Breast epithelium (tissue), 4 donors: Measurements from ENCODE around the gene TMEM123. TPM values are rescaled to one million over a fixed set of nuclear protein-coding genes. Genes with fewer than 3 reads are reported as not detected.
A peak's percentile ranks its signal among the peaks of the same experiment; 100 is the strongest.

ENCODE experiments used
- DNase-seq, 2 donors: peaks; one replicate each; pipeline ENCODE4 v3.0.0-alpha.2; 2019; ENCODE audit warnings: low spot score in 2 of 2
- H3K27ac ChIP-seq, 2 donors: fragments of 200-600 bp; sonication (generic) in 1 of 2; one replicate each; pipeline ENCODE4 v1.5.1; 2016 to 2019; ENCODE audit warnings: mild to moderate bottlenecking in 1 of 2
- H3K27me3 ChIP-seq, 2 donors: fragments of 200-600 bp; sonication (generic) in 1 of 2; one replicate each; pipeline versions ENCODE4 v1.5.1 to v1.6.0; 2017 to 2019; ENCODE audit warnings: control low read depth in 1 of 2, mild to moderate bottlenecking in 1 of 2
- H3K36me3 ChIP-seq: fragments of 200-600 bp; one replicate; pipeline ENCODE4 v1.5.1; 2019
- H3K4me1 ChIP-seq, 2 donors: fragments of 200-600 bp; sonication (generic); one replicate each; pipeline ENCODE4 v1.5.1; 2016 to 2019; ENCODE audit warnings: control low read depth in 1 of 2
- H3K4me3 ChIP-seq, 3 donors: fragments of 200-600 bp; sonication (generic); 1 replicate in 2 of 3; 2 replicates in 1 of 3; pipeline ENCODE4 v1.5.1; 2016 to 2019; ENCODE audit warnings: mild to moderate bottlenecking in 3 of 3, moderate library complexity in 2 of 3
- H3K9me3 ChIP-seq, 2 donors: fragments of 200-600 bp; sonication (generic) in 1 of 2; one replicate each; pipeline ENCODE4 v1.5.1; 2016 to 2019; ENCODE audit warnings: control low read depth in 1 of 2
- POLR2A ChIP-seq: fragments of 450-650 bp; IDR thresholded peaks from one replicate; pipeline ENCODE4 v1.6.1; 2016; ENCODE audit warnings: antibody characterized with exemption, mild to moderate bottlenecking, moderate library complexity
- POLR2AphosphoS5 ChIP-seq, 3 donors: sonication (generic); formaldehyde crosslinking; IDR thresholded peaks; one replicate each; pipeline ENCODE4 v1.6.1; 2017; ENCODE audit warnings: antibody characterized with exemption in 3 of 3
- intact Hi-C: fragments of 100-400 bp; cut with DNase I; formaldehyde crosslinking; loops from one replicate; pipeline ENCODE4 v1.15.1; 2023; ENCODE audit warnings: low total_unique reads
- total RNA-seq, 3 donors: library from RNA; depleted of rRNA; stranded (reverse); fragments of >200 nt; gene quantifications; one replicate each; pipeline ENCODE4 v1.1.0, GENCODE V29; 2016
- TF ChIP-seq, protein P1 (sequence below), 3 donors: fragments of 450-650 bp; IDR thresholded peaks; one replicate each; pipeline ENCODE4 v1.5.1; 2016 to 2017; ENCODE audit warnings: antibody characterized with exemption in 3 of 3, mild to moderate bottlenecking in 3 of 3, moderate library complexity in 3 of 3

The TMEM123 gene
- total RNA-seq, 3 donors from 2014 or later, result 74.6 to 307 (median 167) TPM

DNA sequence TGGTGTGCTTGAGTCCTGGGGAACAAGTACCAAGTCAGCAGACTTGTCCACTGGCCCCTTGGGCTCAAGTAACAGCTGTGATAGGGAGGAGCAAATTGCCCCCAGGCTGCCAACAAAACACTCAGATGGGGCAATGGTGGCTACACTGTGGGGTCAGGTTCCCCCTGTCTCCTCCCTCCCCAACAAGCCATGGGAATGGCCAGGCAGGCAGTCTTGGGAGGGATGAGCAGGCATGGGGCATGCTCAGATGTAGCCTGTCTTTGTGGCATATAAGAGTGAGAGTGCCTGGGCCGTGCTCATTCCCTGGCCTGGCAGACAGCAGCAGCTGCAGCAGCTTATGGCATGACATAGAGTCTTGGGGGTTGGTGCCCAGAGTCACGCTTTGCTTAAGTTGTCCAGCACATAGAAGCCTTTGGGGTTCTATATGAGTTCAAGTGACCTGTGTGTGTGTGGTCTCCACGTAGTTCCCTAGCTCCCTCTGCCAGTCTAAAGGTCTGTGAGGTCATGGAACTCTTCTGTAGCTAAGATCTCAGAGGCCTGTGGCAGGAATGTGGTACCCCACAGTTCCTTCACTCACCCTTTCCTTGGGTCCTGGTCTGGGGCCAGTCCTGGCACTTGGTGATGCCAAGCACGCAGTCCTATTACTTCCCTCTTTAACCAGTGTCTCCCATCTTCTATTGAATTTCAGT is 60.9 kb downstream of the TMEM123 start:
- TF ChIP-seq POLR2AphosphoS5 (IDR thresholded peaks at IDR 0.05), result no peak
- no peak for TF ChIP-seq POLR2A
- TF ChIP-seq, protein P1, sequence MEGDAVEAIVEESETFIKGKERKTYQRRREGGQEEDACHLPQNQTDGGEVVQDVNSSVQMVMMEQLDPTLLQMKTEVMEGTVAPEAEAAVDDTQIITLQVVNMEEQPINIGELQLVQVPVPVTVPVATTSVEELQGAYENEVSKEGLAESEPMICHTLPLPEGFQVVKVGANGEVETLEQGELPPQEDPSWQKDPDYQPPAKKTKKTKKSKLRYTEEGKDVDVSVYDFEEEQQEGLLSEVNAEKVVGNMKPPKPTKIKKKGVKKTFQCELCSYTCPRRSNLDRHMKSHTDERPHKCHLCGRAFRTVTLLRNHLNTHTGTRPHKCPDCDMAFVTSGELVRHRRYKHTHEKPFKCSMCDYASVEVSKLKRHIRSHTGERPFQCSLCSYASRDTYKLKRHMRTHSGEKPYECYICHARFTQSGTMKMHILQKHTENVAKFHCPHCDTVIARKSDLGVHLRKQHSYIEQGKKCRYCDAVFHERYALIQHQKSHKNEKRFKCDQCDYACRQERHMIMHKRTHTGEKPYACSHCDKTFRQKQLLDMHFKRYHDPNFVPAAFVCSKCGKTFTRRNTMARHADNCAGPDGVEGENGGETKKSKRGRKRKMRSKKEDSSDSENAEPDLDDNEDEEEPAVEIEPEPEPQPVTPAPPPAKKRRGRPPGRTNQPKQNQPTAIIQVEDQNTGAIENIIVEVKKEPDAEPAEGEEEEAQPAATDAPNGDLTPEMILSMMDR (IDR thresholded peaks at IDR 0.05), result no peak
- no peaks in the 10 kb centered on the region for H3K9me3 ChIP-seq
- no peaks in the 10 kb centered on the region for H3K27me3 ChIP-seq
- H3K4me1 ChIP-seq, result no peaks in the 10 kb centered on the region
- H3K36me3 ChIP-seq, result no peaks in the 10 kb centered on the region
- no peak for DNase-seq
- H3K27ac ChIP-seq, result peak overlapping the region in 1 of 2 donors; percentile 45
- intact Hi-C loops, result no loop called here
- H3K4me3 ChIP-seq, result no peak overlapping the region

DNA sequence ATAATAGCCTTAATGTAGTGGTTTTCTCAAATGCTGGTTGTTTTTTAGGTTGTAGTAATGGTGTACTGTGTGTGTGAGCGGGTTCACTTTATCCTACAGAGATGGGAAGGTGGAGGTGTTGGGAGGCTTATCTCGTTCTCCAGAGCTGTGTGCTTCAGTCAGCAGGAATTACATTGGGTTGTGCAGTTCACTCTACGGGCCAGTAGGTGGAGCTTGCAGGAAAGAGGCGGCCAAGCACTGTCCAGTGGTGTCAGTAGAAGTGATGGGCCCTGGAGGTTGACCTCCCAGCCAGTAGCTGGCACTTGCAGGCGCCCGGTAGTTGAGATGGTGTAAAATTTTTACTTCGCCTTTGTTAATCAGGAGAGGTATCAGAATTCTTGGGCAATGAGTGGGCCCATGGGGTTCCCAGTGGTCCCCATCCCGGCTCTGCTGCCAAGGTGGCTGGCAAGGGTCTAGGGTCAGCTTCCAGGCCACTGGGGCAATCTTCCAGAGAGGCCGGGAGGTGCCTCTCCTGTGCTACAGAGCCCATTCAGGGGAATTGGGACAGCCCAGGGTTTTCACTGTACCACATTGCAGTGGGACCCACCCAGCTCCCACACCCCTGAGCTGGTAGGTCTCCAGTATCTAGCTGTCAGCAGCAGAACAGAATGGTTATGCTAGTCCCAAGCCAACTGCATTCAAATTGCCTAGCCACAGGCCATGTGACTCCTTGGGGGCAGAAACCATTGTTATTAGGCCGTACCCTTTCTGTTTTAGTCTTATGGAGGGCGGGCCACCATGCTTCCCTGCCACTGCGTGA is 61.7 kb downstream of the TMEM123 start:
- TF ChIP-seq POLR2A (no peak), POLR2AphosphoS5 (IDR thresholded peaks at IDR 0.05) (no peak)
- TF ChIP-seq, protein P1 (IDR thresholded peaks at IDR 0.05), result peak; percentile 61 to 78 (median 76)
- DNase-seq, result peak; percentile 35 to 56
- Histone ChIP-seq H3K4me1 (no peaks in the 10 kb centered on the region), H3K27me3 (no peaks in the 10 kb centered on the region), H3K4me3 (no peak overlapping the region), H3K27ac (peak overlapping the region in 1 of 2 donors; percentile 45), H3K36me3 (no peaks in the 10 kb centered on the region), H3K9me3 (no peaks in the 10 kb centered on the region)
- intact Hi-C loops, result no loop called here

DNA sequence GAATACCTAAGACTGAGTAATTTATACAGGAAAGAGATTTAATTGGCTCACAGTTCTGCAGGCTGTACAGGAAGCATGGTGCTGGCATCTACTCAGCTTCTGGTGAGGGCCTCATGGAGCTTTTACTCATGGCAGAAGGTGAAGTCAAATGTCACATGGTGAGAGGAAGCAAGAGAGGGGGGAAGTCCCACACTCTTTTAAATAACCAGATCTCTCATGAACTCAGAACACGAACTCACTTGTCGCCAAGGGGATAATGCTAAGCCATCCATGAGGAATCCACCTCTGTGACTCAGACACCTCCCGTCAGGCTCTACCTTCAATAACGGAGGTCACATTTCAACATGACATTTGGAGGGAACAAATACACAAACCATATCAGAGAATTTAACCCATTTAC is 63.3 kb downstream of the TMEM123 start:
- intact Hi-C loops, result no loop called here
- H3K27me3 ChIP-seq, result no peaks in the 10 kb centered on the region
- H3K36me3 ChIP-seq, result no peaks in the 10 kb centered on the region
- TF ChIP-seq POLR2A (no peak), POLR2AphosphoS5 (IDR thresholded peaks at IDR 0.05) (no peak)
- TF ChIP-seq, protein P1 (IDR thresholded peaks at IDR 0.05), result no peak
- no peak overlapping the region for H3K27ac ChIP-seq
- H3K4me3 ChIP-seq, result no peak overlapping the region
- no peak for DNase-seq
- no peaks in the 10 kb centered on the region for H3K4me1 ChIP-seq
- H3K9me3 ChIP-seq, result no peaks in the 10 kb centered on the region

- intact Hi-C loops, result no loop called here
- no peaks in the 10 kb centered on the region for H3K4me1 ChIP-seq
- H3K4me3 ChIP-seq, result no peak overlapping the region
- H3K27ac ChIP-seq, result no peak overlapping the region
- TF ChIP-seq POLR2AphosphoS5 (IDR thresholded peaks at IDR 0.05), result no peak
- no peak for TF ChIP-seq POLR2A
- H3K9me3 ChIP-seq, result no peaks in the 10 kb centered on the region
- DNase-seq, result no peak
- H3K36me3 ChIP-seq, result no peaks in the 10 kb centered on the region
- no peaks in the 10 kb centered on the region for H3K27me3 ChIP-seq
Measured at GRCh38 chr11:102387043-102387781, 65.4 kb downstream of the TMEM123 start.

DNA sequence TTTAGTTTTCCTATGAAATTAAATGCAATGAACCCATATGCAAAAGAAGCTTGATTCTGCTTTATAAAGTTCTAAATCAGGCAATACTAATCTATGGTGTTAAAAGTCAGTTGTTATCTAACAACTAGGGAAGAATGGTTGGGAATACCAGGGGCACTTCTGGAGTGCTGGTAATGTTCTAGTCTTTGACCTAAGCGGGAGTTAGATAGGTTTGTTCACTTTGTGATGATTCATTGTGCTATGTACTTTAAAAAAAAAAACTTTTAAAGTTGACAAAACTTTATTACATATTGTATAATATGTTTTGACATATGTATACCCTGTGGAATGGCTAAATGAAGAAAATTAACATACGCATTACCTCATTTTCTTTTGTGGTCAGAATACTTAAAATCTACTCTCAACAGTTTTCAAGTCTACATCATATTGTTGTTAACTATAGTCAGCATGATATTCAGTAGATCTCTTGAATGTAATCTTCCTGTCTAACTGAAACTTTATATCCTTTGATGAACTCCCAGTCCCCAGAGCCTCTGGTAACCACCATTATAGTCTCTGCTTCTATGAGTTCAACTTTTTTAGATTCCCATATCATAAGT is 66.3 kb downstream of the TMEM123 start:
- no peaks in the 10 kb centered on the region for H3K4me1 ChIP-seq
- no peak for DNase-seq
- no peak overlapping the region for H3K27ac ChIP-seq
- H3K27me3 ChIP-seq, result no peaks in the 10 kb centered on the region
- intact Hi-C loops, result no loop called here
- H3K36me3 ChIP-seq, result no peaks in the 10 kb centered on the region
- no peak for TF ChIP-seq POLR2A
- TF ChIP-seq POLR2AphosphoS5 (IDR thresholded peaks at IDR 0.05), result no peak
- TF ChIP-seq, protein P1 (IDR thresholded peaks at IDR 0.05), result no peak
- no peak overlapping the region for H3K4me3 ChIP-seq
- no peaks in the 10 kb centered on the region for H3K9me3 ChIP-seq
